GM12878 (cell line): ENCODE results near the gene RARRES1. TPM values are rescaled to one million over a fixed set of nuclear protein-coding genes. Genes with fewer than 3 reads are reported as not detected.

Source experiments
- ATAC-seq: fragments of 200-7000 bp; cut with Tn5 transposase; 3 replicates; pipeline ENCODE4 v1.9.1; 2020; ENCODE audit warnings: mild to moderate bottlenecking, moderate library complexity
- BruUV-seq: library from RNA; stranded (reverse); fragments of 400-500 nt; replicated peaks from 2 replicates; lab custom pipeline; 2021; lab: Mats Ljungman, UMichigan
- CTCF ChIA-PET: fragments of 300-600 bp; sonication (Branson Sonifier 250); formaldehyde crosslinking; extraction: SDS; loops from one replicate; lab custom pipeline; 2021; ENCODE audit warnings: inconsistent platforms; lab: Yijun Ruan, JAX
- POLR2A ChIA-PET: fragments of 350-600 bp; formaldehyde crosslinking; extraction: SDS; loops from one replicate; lab custom pipeline; 2021; ENCODE audit warnings: inconsistent platforms; lab: Charles Lee
- RAD21 ChIA-PET: fragments of 300-600 bp; sonication (Branson Sonifier 250); formaldehyde crosslinking; loops from one replicate; lab custom pipeline; 2023; ENCODE audit warnings: antibody characterized with exemption; ENCODE audit not compliant: unreplicated experiment; lab: Charles Lee
- SMC1A ChIA-PET: fragments of 300-600 bp; sonication (Branson Sonifier 250); formaldehyde crosslinking; loops from one replicate; lab custom pipeline; 2023; ENCODE audit not compliant: unreplicated experiment, uncharacterized antibody; lab: Charles Lee
- DNase-seq: peaks from one replicate; pipeline ENCODE4 v3.0.0-alpha.2; 2011; ENCODE audit warnings: low read depth, low spot score
- FAIRE-seq: peaks from 3 replicates; lab custom pipeline; 2011; peaks lifted over from hg19 to GRCh38; lab: Jason Lieb, UNC
- H2AFZ ChIP-seq: 2 replicates; pipeline ENCODE4 v1.6.0; 2011; ENCODE audit warnings: low read depth, low read length, control low read depth; ENCODE audit not compliant: control insufficient read depth
- H3K27ac ChIP-seq: 2 replicates; pipeline ENCODE4 v1.5.1; 2011; ENCODE audit warnings: control low read depth; ENCODE audit not compliant: control insufficient read depth, insufficient read depth
- H3K27me3 ChIP-seq, 2 experiments: replicated peaks in 1 of 2; 2 replicates each; pipeline versions ENCODE4 v1.6.0 to v1.6.1; 2011; ENCODE audit warnings: low read length in 1 of 2; ENCODE audit not compliant: control insufficient read depth in 2 of 2, insufficient read depth in 2 of 2
- H3K36me3 ChIP-seq, 2 experiments: 2 replicates each; pipeline ENCODE4 v1.5.1; 2011; ENCODE audit warnings: low read length in 1 of 2; ENCODE audit not compliant: control insufficient read depth in 2 of 2, insufficient read depth in 2 of 2
- H3K4me1 ChIP-seq: 2 replicates; pipeline ENCODE4 v1.6.1; 2011; ENCODE audit warnings: mild to moderate bottlenecking, low read length, moderate library complexity, mixed read lengths; ENCODE audit not compliant: control insufficient read depth, insufficient read depth
- H3K4me2 ChIP-seq: 2 replicates; pipeline ENCODE4 v1.6.0; 2011; ENCODE audit warnings: control low read depth; ENCODE audit not compliant: control insufficient read depth, insufficient read depth
- H3K4me3 ChIP-seq: fragments of 200-600 bp; sonication (generic); 2 replicates; pipeline ENCODE4 v1.5.1; 2016
- H3K79me2 ChIP-seq: 2 replicates; pipeline ENCODE4 v1.6.0; 2011; ENCODE audit warnings: low read length; ENCODE audit not compliant: control insufficient read depth, insufficient read depth
- H3K9ac ChIP-seq: 2 replicates; pipeline ENCODE4 v1.8.0; 2011; ENCODE audit warnings: low read length, control low read depth, mixed read lengths; ENCODE audit not compliant: control insufficient read depth, insufficient read depth
- H3K9me3 ChIP-seq: replicated peaks from 3 replicates; pipeline ENCODE4 v1.5.1; 2011; ENCODE audit warnings: mild to moderate bottlenecking, low read length; ENCODE audit not compliant: control insufficient read depth, insufficient read depth
- H4K20me1 ChIP-seq: 2 replicates; pipeline ENCODE4 v1.6.0; 2011; ENCODE audit not compliant: control insufficient read depth, insufficient read depth
- BCL11A ChIP-seq: IDR thresholded peaks from 2 replicates; pipeline ENCODE4 v1.6.1; 2011; ENCODE audit warnings: low read depth, low read length
- BHLHE40 ChIP-seq, 2 experiments: fragments of 450-650 bp in 1 of 2; IDR thresholded peaks; 2 replicates each; pipeline ENCODE4 v1.6.1; 2011 to 2017; ENCODE audit warnings: low read depth in 2 of 2, borderline replicate concordance in 1 of 2, improper control_type of control experiment in 1 of 2, low read length in 1 of 2, mild to moderate bottlenecking in 1 of 2
- CBX3 ChIP-seq: fragments of 200-600 bp; sonication (generic); IDR thresholded peaks from 2 replicates; pipeline ENCODE4 v1.6.1; 2016; ENCODE audit warnings: low read depth, borderline replicate concordance
- CREB1 ChIP-seq: IDR thresholded peaks from 2 replicates; pipeline ENCODE4 v1.6.1; 2012; ENCODE audit warnings: low read depth, mild to moderate bottlenecking, inconsistent platforms
- GABPA ChIP-seq: IDR thresholded peaks from 2 replicates; pipeline ENCODE4 v1.6.1; 2014; ENCODE audit warnings: antibody characterized with exemption, low read depth, mild to moderate bottlenecking, inconsistent platforms
- GATAD2B ChIP-seq: fragments of 450-650 bp; conservative IDR thresholded peaks from 2 replicates; pipeline ENCODE4 v1.6.1; 2017; ENCODE audit warnings: low read depth, mild to moderate bottlenecking, moderate library complexity
- NR2C1 ChIP-seq: fragments of 450-650 bp; IDR thresholded peaks from 2 replicates; pipeline ENCODE4 v1.6.1; 2017; ENCODE audit warnings: antibody characterized with exemption, mild to moderate bottlenecking, moderate library complexity
- PBX3 ChIP-seq: IDR thresholded peaks from 2 replicates; pipeline ENCODE4 v1.6.1; 2011; ENCODE audit warnings: mild to moderate bottlenecking, low read depth, low read length, moderate library complexity; ENCODE audit not compliant: insufficient replicate concordance
- SIN3A ChIP-seq: IDR thresholded peaks from 2 replicates; pipeline ENCODE4 v1.6.1; 2012; ENCODE audit warnings: low read depth, low read length, improper control_type of control experiment
- SP1 ChIP-seq: IDR thresholded peaks from one replicate; pipeline ENCODE4 v1.6.1; 2011; ENCODE audit warnings: low read depth, low read length
- TARDBP ChIP-seq: IDR thresholded peaks from 2 replicates; pipeline ENCODE4 v1.6.1; 2016; ENCODE audit warnings: borderline replicate concordance
- WGBS: methylation state at CpG from one replicate; pipeline ENCODE4 v1.1.6; 2016; ENCODE audit warnings: low lambda C conversion rate; ENCODE audit not compliant: insufficient replicate concordance, insufficient coverage; ENCODE audit errors: missing lambda C conversion rate; 5-methylcytosine and 5-hydroxymethylcytosine counted together
- in situ Hi-C: fragments of 300-500 bp; cut with MboI; formaldehyde crosslinking; loops from 9 replicates; pipeline ENCODE4 v1.14.3; 2018; ENCODE audit warnings: mixed read lengths
- intact Hi-C: fragments of 100-400 bp; cut with micrococcal nuclease; formaldehyde crosslinking; loops from one replicate; pipeline ENCODE4 v1.14.2; 2022; ENCODE audit not compliant: unreplicated experiment
- polyA plus RNA-seq, 11 experiments: library from polyadenylated mRNA; depleted of rRNA in 4 of 11; unstranded in 6 of 11; stranded (reverse) in 5 of 11; fragments of >200 nt; fragmentation: Nextera tagmentation in 4 of 11; fragmentation: Illumina TruSeq in 1 of 11; extraction: Ambion mirVana in 4 of 11; extraction: Trizol in 1 of 11; gene quantifications; 1 replicate in 1 of 11; 2 replicates in 10 of 11; pipeline versions ENCODE4 v1.2.1 to v1.2.3, GENCODE V29; 2011 to 2016; ENCODE audit warnings: inconsistent platforms in 2 of 11, missing spikeins in 2 of 11, low read depth in 1 of 11
- total RNA-seq, 4 experiments: library from RNA; depleted of rRNA in 3 of 4; stranded (reverse); fragments of >200 nt in 3 of 4; fragmentation: Illumina TruSeq in 1 of 4; extraction: Trizol in 1 of 4; gene quantifications; 2 replicates each; pipeline versions ENCODE4 v1.2.1 to v1.2.3, GENCODE V29; 2013 to 2021
- TF ChIP-seq, protein P1 (sequence below): fragments of 450-650 bp; formaldehyde crosslinking; IDR thresholded peaks from 2 replicates; pipeline ENCODE4 v1.5.0; 2022; ENCODE audit warnings: mild to moderate bottlenecking, missing genetic modification characterization
- TF ChIP-seq, protein P2 (sequence below): fragments of 450-650 bp; IDR thresholded peaks from 2 replicates; pipeline ENCODE4 v1.6.1; 2016; ENCODE audit warnings: mild to moderate bottlenecking

RARRES1 gene
- total and polyA plus RNA-seq, 10 of the 15 experiments (the other 5 are each of a cell fraction or from before 2014, with no cell fraction given), result 0.02 to 0.83 (median 0.63) TPM; not detected in 7

GRCh38 chr3:158663246-158663645 lies 69.0 kb downstream of the RARRES1 start (continued):
- TF ChIP-seq, protein P1, sequence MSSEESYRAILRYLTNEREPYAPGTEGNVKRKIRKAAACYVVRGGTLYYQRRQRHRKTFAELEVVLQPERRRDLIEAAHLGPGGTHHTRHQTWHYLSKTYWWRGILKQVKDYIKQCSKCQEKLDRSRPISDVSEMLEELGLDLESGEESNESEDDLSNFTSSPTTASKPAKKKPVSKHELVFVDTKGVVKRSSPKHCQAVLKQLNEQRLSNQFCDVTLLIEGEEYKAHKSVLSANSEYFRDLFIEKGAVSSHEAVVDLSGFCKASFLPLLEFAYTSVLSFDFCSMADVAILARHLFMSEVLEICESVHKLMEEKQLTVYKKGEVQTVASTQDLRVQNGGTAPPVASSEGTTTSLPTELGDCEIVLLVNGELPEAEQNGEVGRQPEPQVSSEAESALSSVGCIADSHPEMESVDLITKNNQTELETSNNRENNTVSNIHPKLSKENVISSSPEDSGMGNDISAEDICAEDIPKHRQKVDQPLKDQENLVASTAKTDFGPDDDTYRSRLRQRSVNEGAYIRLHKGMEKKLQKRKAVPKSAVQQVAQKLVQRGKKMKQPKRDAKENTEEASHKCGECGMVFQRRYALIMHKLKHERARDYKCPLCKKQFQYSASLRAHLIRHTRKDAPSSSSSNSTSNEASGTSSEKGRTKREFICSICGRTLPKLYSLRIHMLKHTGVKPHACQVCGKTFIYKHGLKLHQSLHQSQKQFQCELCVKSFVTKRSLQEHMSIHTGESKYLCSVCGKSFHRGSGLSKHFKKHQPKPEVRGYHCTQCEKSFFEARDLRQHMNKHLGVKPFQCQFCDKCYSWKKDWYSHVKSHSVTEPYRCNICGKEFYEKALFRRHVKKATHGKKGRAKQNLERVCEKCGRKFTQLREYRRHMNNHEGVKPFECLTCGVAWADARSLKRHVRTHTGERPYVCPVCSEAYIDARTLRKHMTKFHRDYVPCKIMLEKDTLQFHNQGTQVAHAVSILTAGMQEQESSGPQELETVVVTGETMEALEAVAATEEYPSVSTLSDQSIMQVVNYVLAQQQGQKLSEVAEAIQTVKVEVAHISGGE, result no peak
- TF ChIP-seq GATAD2B, result no peak
- TF ChIP-seq TARDBP, result no peak
- no peak for TF ChIP-seq NR2C1
- TF ChIP-seq BHLHE40 (IDR thresholded peaks at IDR 0.05; ENCODE audit: borderline replicate concordance in 1 of 2, low read depth in 2 of 2, low read length in 1 of 2), result no peak
- no peak for TF ChIP-seq BCL11A

DNA sequence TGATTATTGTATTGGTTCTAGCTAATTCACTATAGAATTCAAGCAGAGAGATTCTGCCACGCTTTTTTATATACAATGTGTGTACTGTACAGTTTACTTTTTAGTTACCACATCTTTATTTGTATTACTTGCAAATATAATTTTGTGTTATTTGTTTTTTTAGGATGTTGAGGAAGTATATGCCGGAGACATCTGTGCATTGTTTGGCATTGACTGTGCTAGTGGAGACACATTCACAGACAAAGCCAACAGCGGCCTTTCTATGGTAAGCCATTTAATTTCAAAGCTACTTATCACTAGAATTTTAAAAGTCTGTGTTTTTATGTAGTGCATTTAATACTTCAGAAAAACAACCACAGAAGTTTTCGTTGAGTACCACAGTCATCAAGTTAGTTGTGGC lies 71.5 kb downstream of the RARRES1 start:
- ATAC-seq (no peak), DNase-seq (no peak), FAIRE-seq (no peak)
- Histone ChIP-seq H3K9ac (no peak overlapping the region), H4K20me1 (no peaks in the 10 kb centered on the region), H3K4me3 (no peak overlapping the region), H3K4me2 (no peak overlapping the region), H3K27me3 (no peaks in the 10 kb centered on the region), H3K27ac (no peak overlapping the region), H3K79me2 (no peaks in the 10 kb centered on the region), H3K4me1 (no peaks in the 10 kb centered on the region), H3K9me3 (no peaks in the 10 kb centered on the region), H2AFZ (no peak overlapping the region), H3K36me3 (peaks cover 1 to 25% of the 10 kb centered on the region in 2 experiments)
- ChIA-PET RAD21 (interaction anchor here (1.2 to 1.4 kb wide), 3 partner anchors 16 to 131 kb away, joined by 4 to 5 read pairs (median 4); partner anchors contain the start of gene GFM1), POLR2A (interaction anchor here (0.6 kb wide), 1 partner anchor 11 kb away, joined by 3 read pairs; the partner anchor contains the start of gene LXN), CTCF (interaction anchor here (0.5 to 4.1 kb wide), 13 partner anchors 8 to 1043 kb away, joined by 3 to 78 read pairs (median 13); partner anchors contain the start of genes GFM1, LXN and MFSD1), SMC1A (interaction anchor here (0.8 to 2.3 kb wide), 8 partner anchors 8 to 131 kb away, joined by 3 to 8 read pairs (median 5); partner anchors contain the start of gene GFM1)
- no TSS peak for BruUV-seq
- intact Hi-C loops (no loop called here), in situ Hi-C loops (no loop called here)
- 86% methylated on average over 4 of the region's 4 CpGs for WGBS
- TF ChIP-seq GABPA, result no peak
- no peak for TF ChIP-seq CREB1
- TF ChIP-seq SP1, result no peak
- no peak for TF ChIP-seq SIN3A
- TF ChIP-seq PBX3, result no peak
- TF ChIP-seq, protein P2, sequence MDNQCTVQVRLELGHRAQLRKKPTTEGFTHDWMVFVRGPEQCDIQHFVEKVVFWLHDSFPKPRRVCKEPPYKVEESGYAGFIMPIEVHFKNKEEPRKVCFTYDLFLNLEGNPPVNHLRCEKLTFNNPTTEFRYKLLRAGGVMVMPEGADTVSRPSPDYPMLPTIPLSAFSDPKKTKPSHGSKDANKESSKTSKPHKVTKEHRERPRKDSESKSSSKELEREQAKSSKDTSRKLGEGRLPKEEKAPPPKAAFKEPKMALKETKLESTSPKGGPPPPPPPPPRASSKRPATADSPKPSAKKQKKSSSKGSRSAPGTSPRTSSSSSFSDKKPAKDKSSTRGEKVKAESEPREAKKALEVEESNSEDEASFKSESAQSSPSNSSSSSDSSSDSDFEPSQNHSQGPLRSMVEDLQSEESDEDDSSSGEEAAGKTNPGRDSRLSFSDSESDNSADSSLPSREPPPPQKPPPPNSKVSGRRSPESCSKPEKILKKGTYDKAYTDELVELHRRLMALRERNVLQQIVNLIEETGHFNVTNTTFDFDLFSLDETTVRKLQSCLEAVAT, result no peak
- no peak for TF ChIP-seq CBX3
